H54 (cell line): Measurements from ENCODE around the gene PPP1R2.

ENCODE experiments used
- DNase-seq: peaks from one replicate; pipeline ENCODE4 v3.0.0; 2011; ENCODE audit warnings: low spot score, mixed read lengths; ENCODE audit not compliant: insufficient read length
- FAIRE-seq: peaks from 3 replicates; lab custom pipeline; 2011; peaks lifted over from hg19 to GRCh38; lab: Jason Lieb, UNC
- POLR2A ChIP-seq: IDR thresholded peaks from 2 replicates; pipeline ENCODE4 v1.6.1; 2011; ENCODE audit warnings: low read depth, mild to moderate bottlenecking, low read length

The PPP1R2 gene

DNA sequence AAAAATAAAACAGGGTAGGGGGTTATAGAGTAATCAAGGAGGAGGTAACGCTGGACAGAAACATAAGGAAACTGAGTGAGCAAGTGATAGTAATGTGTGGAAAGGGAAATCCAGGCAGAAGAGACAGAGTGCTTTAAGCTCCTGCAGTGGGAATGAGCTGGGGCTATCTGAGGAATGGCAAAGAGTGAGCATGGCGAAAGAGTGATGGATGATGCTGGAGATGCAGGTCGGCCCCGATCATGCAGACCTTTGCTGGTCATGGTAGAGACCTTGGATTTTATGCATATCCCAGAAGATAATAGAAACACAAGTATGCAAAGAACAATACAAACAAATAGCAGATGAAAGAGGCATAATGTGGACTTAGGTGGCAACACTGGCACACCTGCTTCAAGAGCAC lies 74.3 kb downstream of the PPP1R2 start:
- no peak for TF ChIP-seq POLR2A
- DNase-seq (no peak), FAIRE-seq (no peak)

DNA sequence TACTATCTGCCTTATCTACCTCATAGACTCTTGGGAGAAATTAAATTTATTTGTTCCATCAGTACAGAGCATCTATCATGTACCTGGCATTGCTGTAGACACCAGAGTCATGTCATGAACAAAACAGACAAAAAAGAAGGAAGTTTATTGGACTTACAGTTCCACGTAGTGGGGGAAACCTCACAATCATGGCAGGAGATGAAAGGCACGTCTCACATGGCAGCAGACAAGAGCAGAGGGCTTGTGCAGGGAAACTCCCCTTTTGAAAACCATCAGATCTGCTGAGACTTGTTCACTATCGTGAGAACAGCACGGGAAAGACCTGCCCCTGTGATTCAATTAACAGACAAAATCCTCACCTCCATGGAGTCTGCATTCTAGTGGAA lies 74.7 kb downstream of the PPP1R2 start:
- DNase-seq (no peak), FAIRE-seq (no peak)
- no peak for TF ChIP-seq POLR2A

DNA sequence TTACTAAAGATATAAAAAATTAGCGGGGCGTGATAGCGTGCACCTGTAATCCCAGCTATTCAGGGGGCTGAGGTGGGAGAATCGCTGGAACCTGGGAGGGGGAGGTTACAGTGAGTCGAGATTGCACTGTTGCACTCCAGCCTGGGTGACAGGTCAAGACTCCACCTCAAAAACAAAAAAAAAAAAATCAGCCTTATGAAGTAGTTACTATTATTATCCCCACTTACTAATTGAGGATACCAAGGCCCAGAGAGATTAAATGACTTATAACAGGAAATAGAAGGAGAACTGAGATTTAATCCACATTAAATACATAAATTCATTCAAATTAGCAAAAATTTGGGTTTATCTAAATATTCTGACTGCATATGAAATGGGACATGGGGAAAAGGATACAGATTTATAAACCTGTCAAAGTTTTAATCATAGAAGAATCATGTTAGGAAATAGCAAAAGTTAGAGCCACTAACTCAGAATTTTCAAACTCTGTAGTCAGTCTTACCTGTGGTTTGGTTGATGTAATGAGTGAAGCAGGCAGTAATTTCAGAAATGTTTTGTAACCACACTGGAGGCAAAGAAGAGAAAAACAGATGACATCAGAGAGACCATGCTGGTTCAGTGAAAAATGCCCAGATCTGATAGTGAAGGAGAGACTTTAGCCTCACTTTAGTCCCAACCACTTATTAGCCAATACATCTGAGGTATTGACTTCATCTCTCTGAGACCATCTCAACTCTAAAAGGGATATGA lies 75.3 kb downstream of the PPP1R2 start:
- FAIRE-seq: no peak
- TF ChIP-seq POLR2A: no peak
- no peak for DNase-seq

DNA sequence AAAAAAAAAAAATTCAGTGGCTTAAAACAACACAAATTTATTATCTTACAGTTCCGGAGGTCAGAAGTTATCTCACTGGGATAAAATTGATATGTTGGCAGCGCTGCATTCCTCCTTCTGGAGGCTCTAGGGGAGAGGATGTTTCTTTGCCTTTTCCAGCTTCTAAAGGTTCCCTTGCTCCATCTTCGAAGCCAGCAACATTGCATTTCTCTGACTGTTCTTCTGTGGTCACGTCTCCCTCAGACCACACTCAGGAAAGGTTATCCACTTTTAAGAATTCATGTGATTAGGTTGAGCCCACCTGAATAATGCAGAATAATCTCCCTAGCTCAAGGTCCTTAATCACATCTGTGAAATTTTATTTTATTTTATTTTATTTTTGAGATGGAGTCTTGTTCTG lies 76.9 kb downstream of the PPP1R2 start:
- FAIRE-seq (no peak), DNase-seq (no peak)
- no peak for TF ChIP-seq POLR2A
